Measurements from ENCODE around the gene TUBA3E.
"Not testable (repeated sequence)": the region's sequence is repeated elsewhere in the genome, so short reads cannot be mapped to it uniquely, and the experiment has no call there.

Gene TUBA3E

GRCh38 chr2:130191319-130191718, 6.9 kb downstream of the TUBA3E start:
- DNase-seq (ENCODE audit: low spot score), result not testable (repeated sequence)

- DNase-seq (ENCODE audit: low spot score), result no peak
Observed at GRCh38 chr2:130190237-130190636, 8.0 kb downstream of the TUBA3E start.

GRCh38 chr2:130188958-130189357, 9.3 kb downstream of the TUBA3E start:
- not testable (repeated sequence) for DNase-seq (ENCODE audit: low spot score)

- not testable (repeated sequence) for DNase-seq (ENCODE audit: low spot score)
Observed at GRCh38 chr2:130187859-130188792, 10.1 kb downstream of the TUBA3E start.

GRCh38 chr2:130187268-130187667, 11.0 kb downstream of the TUBA3E start:
- DNase-seq (ENCODE audit: low spot score), result no peak

- no peak for DNase-seq (ENCODE audit: low spot score)
Observed at GRCh38 chr2:130186391-130186790, 11.8 kb downstream of the TUBA3E start.

- no peak for DNase-seq (ENCODE audit: low spot score)
Observed at GRCh38 chr2:130185896-130186295, 12.3 kb downstream of the TUBA3E start.

GRCh38 chr2:130185436-130185835, 12.8 kb downstream of the TUBA3E start:
- DNase-seq (ENCODE audit: low spot score), result no peak

- no peak for DNase-seq (ENCODE audit: low spot score)
Observed at GRCh38 chr2:130183512-130184373, 14.5 kb downstream of the TUBA3E start.

- DNase-seq (ENCODE audit: low spot score), result not testable (repeated sequence)
Observed at GRCh38 chr2:130182826-130183511, 15.3 kb downstream of the TUBA3E start.

GRCh38 chr2:130181880-130182682, 16.2 kb downstream of the TUBA3E start, which contains the start of gene MZT2B:
MZT2B (plus strand) TSS chr2:130182262; CDS start chr2:130182283, 21 bp downstream.
- DNase-seq (ENCODE audit: low spot score), result peak; percentile 89

- DNase-seq (ENCODE audit: low spot score), result peak; percentile 90
Observed at GRCh38 chr2:130181325-130181879, 16.8 kb downstream of the TUBA3E start, which contains the start of gene SMPD4. SMPD4 (minus strand) TSS chr2:130181602; CDS start chr2:130176592, 5,010 bp downstream.

- not testable (repeated sequence) for DNase-seq (ENCODE audit: low spot score)
Observed at GRCh38 chr2:130180404-130181324, 17.6 kb downstream of the TUBA3E start.

- not testable (repeated sequence) for DNase-seq (ENCODE audit: low spot score)
Observed at GRCh38 chr2:130174866-130175265, 23.4 kb downstream of the TUBA3E start.

GRCh38 chr2:130169896-130170295, 28.3 kb downstream of the TUBA3E start:
- DNase-seq (ENCODE audit: low spot score), result no peak

GRCh38 chr2:130169163-130169562, 29.1 kb downstream of the TUBA3E start:
- DNase-seq (ENCODE audit: low spot score), result not testable (repeated sequence)

GRCh38 chr2:130166611-130167010, 31.6 kb downstream of the TUBA3E start:
- not testable (repeated sequence) for DNase-seq (ENCODE audit: low spot score)

GRCh38 chr2:130165293-130166016, 32.8 kb downstream of the TUBA3E start:
- DNase-seq (ENCODE audit: low spot score), result no peak

GRCh38 chr2:130162968-130163367, 35.3 kb downstream of the TUBA3E start:
- DNase-seq (ENCODE audit: low spot score), result no peak
